Kidney (tissue), 14 donors: ENCODE measurements around the gene GMDS. TPM values are rescaled to one million over a fixed set of nuclear protein-coding genes. Genes with fewer than 3 reads are reported as not detected.

Experiments used
- DNase-seq, 5 donors: peaks; one replicate each; pipeline ENCODE4 v3.0.0-alpha.2; 2013 to 2020
- FAIRE-seq: peaks from 2 replicates; lab custom pipeline; 2012; peaks lifted over from hg19 to GRCh38; lab: Jason Lieb, UNC
- H3K27ac ChIP-seq, 2 donors: one replicate each; pipeline ENCODE4 v1.7.0; 2013; ENCODE audit warnings: low read depth in 2 of 2, low read length in 2 of 2, inconsistent platforms in 1 of 2
- H3K27me3 ChIP-seq: one replicate; pipeline ENCODE4 v1.7.1; 2013; ENCODE audit warnings: low read length, inconsistent platforms; ENCODE audit not compliant: control insufficient read depth, insufficient read depth
- H3K36me3 ChIP-seq, 3 donors: one replicate each; pipeline versions ENCODE4 v1.7.0 to v1.7.1; 2013; ENCODE audit warnings: low read length in 3 of 3, control low read depth in 1 of 3, inconsistent platforms in 1 of 3; ENCODE audit not compliant: insufficient read depth in 3 of 3, control insufficient read depth in 2 of 3
- H3K4me1 ChIP-seq, 3 donors: one replicate each; pipeline versions ENCODE4 v1.7.0 to v1.7.1; 2013; ENCODE audit warnings: low read length in 3 of 3, inconsistent platforms in 1 of 3, low read depth in 1 of 3; ENCODE audit not compliant: control insufficient read depth in 2 of 3, insufficient read depth in 2 of 3
- H3K4me3 ChIP-seq, 3 donors: one replicate each; pipeline versions ENCODE4 v1.7.0 to v1.8.1; 2013; ENCODE audit warnings: low read length in 3 of 3, control low read depth in 1 of 3, inconsistent platforms in 1 of 3
- H3K9ac ChIP-seq, 3 donors: one replicate each; pipeline versions ENCODE4 v1.7.0 to v1.7.1; 2013; ENCODE audit warnings: low read length in 3 of 3, control low read depth in 1 of 3, inconsistent platforms in 1 of 3
- H3K9me3 ChIP-seq, 3 donors: one replicate each; pipeline versions ENCODE4 v1.7.0 to v1.7.1; 2013; ENCODE audit warnings: low read length in 3 of 3, control low read depth in 1 of 3, inconsistent platforms in 1 of 3; ENCODE audit not compliant: control insufficient read depth in 2 of 3, insufficient read depth in 1 of 3
- intact Hi-C: fragments of 100-400 bp; cut with DNase I; formaldehyde crosslinking; loops from one replicate; pipeline ENCODE4 v1.11.1; 2022
- polyA plus RNA-seq: library from polyadenylated mRNA; stranded (reverse); fragments of 350-450 nt; fragmentation: Illumina TruSeq; extraction: RNeasy Lipid Tissue Mini Kit (QIAGEN cat#74804); gene quantifications from one replicate; pipeline ENCODE4 v1.2.3, GENCODE V29; 2014; ENCODE audit warnings: low read depth, low replicate concordance; ENCODE audit not compliant: insufficient read depth
- total RNA-seq: library from RNA; stranded (reverse); fragmentation: NEBNext Ultra II Directional; extraction: Animal tissue kit (Norgen Biotek cat#: 25700); gene quantifications from one replicate; pipeline ENCODE4 v1.2.1, GENCODE V29; 2021
- TF ChIP-seq, protein P1 (sequence below): IDR thresholded peaks from 3 replicates; pipeline ENCODE4 v1.5.1; 2012; ENCODE audit warnings: mild to moderate bottlenecking, moderate library complexity, borderline replicate concordance; ENCODE audit not compliant: insufficient read depth; ENCODE audit errors: extremely low read depth
- donor health status: control.
- donor health status: control.
- donor health status: control.
- donor health status: control.
- donor health status: control.
- donor health status: DM: yes; HTN: yes; CAD: no.
- donor health status: Normal renal cell carcinoma (clear cell type).

Gene GMDS
- total and polyA plus RNA-seq, 2 donors from 2014 or later, result 49.6 to 63.7 TPM

- Histone ChIP-seq H3K27me3 (no peaks in the 10 kb centered on the region), H3K36me3 (no peaks in the 10 kb centered on the region), H3K4me1 (no peaks in the 10 kb centered on the region), H3K9me3 (no peaks in the 10 kb centered on the region), H3K4me3 (no peak overlapping the region), H3K9ac (no peak overlapping the region), H3K27ac (no peak overlapping the region)
- DNase-seq, result no peak
- intact Hi-C loops, result no loop called here
- TF ChIP-seq, protein P1, sequence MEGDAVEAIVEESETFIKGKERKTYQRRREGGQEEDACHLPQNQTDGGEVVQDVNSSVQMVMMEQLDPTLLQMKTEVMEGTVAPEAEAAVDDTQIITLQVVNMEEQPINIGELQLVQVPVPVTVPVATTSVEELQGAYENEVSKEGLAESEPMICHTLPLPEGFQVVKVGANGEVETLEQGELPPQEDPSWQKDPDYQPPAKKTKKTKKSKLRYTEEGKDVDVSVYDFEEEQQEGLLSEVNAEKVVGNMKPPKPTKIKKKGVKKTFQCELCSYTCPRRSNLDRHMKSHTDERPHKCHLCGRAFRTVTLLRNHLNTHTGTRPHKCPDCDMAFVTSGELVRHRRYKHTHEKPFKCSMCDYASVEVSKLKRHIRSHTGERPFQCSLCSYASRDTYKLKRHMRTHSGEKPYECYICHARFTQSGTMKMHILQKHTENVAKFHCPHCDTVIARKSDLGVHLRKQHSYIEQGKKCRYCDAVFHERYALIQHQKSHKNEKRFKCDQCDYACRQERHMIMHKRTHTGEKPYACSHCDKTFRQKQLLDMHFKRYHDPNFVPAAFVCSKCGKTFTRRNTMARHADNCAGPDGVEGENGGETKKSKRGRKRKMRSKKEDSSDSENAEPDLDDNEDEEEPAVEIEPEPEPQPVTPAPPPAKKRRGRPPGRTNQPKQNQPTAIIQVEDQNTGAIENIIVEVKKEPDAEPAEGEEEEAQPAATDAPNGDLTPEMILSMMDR, result no peak
- FAIRE-seq, result no peak
Observed at GRCh38 chr6:2232445-2232844, 13.0 kb downstream of the GMDS start.

DNA sequence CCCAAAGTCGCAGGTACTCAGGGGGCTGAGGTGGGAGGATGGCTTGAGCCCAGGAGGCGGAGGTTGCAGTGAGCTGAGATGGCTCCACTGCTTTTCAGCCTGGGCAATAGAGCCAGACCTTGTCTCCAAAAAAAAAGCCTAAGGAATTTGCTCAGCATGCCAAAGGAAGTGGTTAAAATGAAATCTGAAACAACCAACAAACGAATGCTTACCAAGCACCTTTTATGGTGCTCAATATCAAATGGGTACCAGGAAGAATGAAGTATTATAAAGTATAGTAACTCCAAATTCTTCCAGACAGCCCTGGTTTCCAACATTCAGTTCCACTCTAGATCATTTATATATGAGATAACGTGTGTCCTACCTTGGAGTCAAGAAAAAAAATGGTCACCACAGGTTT is 14.0 kb downstream of the GMDS start:
- H3K36me3 ChIP-seq, result no peaks in the 10 kb centered on the region
- DNase-seq, result no peak
- H3K4me1 ChIP-seq, result no peaks in the 10 kb centered on the region
- no peak overlapping the region for H3K4me3 ChIP-seq
- intact Hi-C loops, result no loop called here
- TF ChIP-seq, protein P1, result no peak
- no peaks in the 10 kb centered on the region for H3K27me3 ChIP-seq
- H3K9ac ChIP-seq, result no peak overlapping the region
- H3K9me3 ChIP-seq, result no peaks in the 10 kb centered on the region
- H3K27ac ChIP-seq, result no peak overlapping the region
- no peak for FAIRE-seq

DNA sequence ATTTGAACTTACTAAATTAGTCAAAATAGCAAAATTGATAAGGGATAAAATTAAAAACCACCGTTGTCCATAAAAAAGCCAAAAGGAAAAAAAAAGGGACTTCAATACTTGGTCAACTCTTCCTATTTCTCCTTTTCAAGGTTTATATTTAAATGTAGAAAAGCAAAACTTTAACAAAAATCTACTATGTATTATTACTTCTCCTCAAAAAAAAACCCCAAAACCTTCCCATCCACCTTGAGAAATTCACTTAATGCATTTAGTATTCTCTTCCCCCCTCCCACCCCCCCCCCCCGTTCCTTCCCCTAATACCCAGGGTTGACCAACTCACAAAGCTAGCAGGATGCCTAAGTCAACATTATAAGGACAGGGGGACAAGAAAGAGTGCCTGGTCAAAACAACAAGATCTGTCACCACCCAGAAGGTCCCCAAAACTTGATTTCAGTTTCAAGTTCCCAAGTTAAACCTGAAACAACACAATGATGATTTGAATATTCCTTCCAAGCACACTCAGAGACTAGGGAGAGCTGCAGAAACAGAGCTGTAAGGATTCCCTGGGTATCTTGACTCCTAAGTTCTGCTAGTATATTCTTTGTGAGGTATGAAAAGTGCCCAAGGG is 14.6 kb downstream of the GMDS start:
- Histone ChIP-seq H3K4me3 (no peak overlapping the region), H3K27ac (no peak overlapping the region), H3K36me3 (no peaks in the 10 kb centered on the region), H3K27me3 (no peaks in the 10 kb centered on the region), H3K9ac (no peak overlapping the region), H3K9me3 (no peaks in the 10 kb centered on the region), H3K4me1 (no peaks in the 10 kb centered on the region)
- TF ChIP-seq, protein P1, result no peak
- FAIRE-seq (no peak), DNase-seq (no peak)
- intact Hi-C loops, result no loop called here

GRCh38 chr6:2229742-2230141 is 15.7 kb downstream of the GMDS start:
- FAIRE-seq, result no peak
- no peaks in the 10 kb centered on the region for H3K4me1 ChIP-seq
- intact Hi-C loops, result no loop called here
- H3K9me3 ChIP-seq, result no peaks in the 10 kb centered on the region
- H3K36me3 ChIP-seq, result no peaks in the 10 kb centered on the region
- H3K9ac ChIP-seq, result no peak overlapping the region
- H3K27me3 ChIP-seq, result no peaks in the 10 kb centered on the region
- TF ChIP-seq, protein P1, result no peak
- H3K4me3 ChIP-seq, result no peak overlapping the region
- no peak overlapping the region for H3K27ac ChIP-seq
- DNase-seq, result peak in 2 of 5 donors; percentile 21 to 24
